ENCODE results near the gene NDUFS1. TPM values are rescaled to one million over a fixed set of nuclear protein-coding genes. Genes with fewer than 3 reads are reported as not detected.

NDUFS1 gene
- 60.8 to 69.7 TPM (median 63.7 TPM) in 5 replicates for total RNA-seq (2022; extraction: Qiagen RNA extraction; ENCODE audit: low read depth)

GRCh38 chr2:206159346-206160124 lies at the start of gene NDUFS1, which contains the start of gene EEF1B2:
TSS of gene NDUFS1 (minus strand) at chr2:206159444. CDS start at chr2:206153678, 5,766 bp downstream.
TSS of gene EEF1B2 (plus strand) at chr2:206159895. CDS start at chr2:206159980, 85 bp downstream.

GRCh38 chr2:206085742-206086445 lies 73.3 kb downstream of the NDUFS1 start, which contains the start of gene INO80D:
TSS of gene INO80D (minus strand) at chr2:206086174. CDS start at chr2:206063016, 23,158 bp downstream.

Other genes with a start within 250 kb of the NDUFS1 start
- 0.88 to 2.1 TPM (median 1.8 TPM) in 5 replicates for gene INO80D, start 73.3 kb downstream of the NDUFS1 start, total RNA-seq (2022; extraction: Qiagen RNA extraction; ENCODE audit: low read depth)
- gene EEF1B2, start 451 bp upstream of the NDUFS1 start, total RNA-seq (2022; extraction: Qiagen RNA extraction; ENCODE audit: low read depth) = 1,032 to 1,168 TPM (median 1,129 TPM) in 5 replicates
- 0.59 to 1.6 TPM (median 1.3 TPM) in 5 replicates for gene ZDBF2, start 115.2 kb upstream of the NDUFS1 start, total RNA-seq (2022; extraction: Qiagen RNA extraction; ENCODE audit: low read depth)